Activated CD4-positive, alpha-beta T cell treated with anti-CD3 and anti-CD28 coated beads for 1 hour (primary cell): ENCODE results near the gene ADIG.
"Not testable (repeated sequence)": the region's sequence is repeated elsewhere in the genome, so short reads cannot be mapped to it uniquely, and the experiment has no call there.

Experiments
- DNase-seq: peaks from one replicate; pipeline ENCODE4 v3.0.0-alpha.2; 2020

The ADIG gene

GRCh38 chr20:38579219-38579910 is 1.6 kb upstream of the ADIG start:
- no peak for DNase-seq

GRCh38 chr20:38579921-38580320 is 1.1 kb upstream of the ADIG start:
- no peak for DNase-seq

- no peak for DNase-seq
Measured at GRCh38 chr20:38581830-38582358, 897 bp downstream of the ADIG start.

- no peak for DNase-seq
Measured at GRCh38 chr20:38583306-38583705, 2.3 kb downstream of the ADIG start.

GRCh38 chr20:38584099-38584763 is 3.2 kb downstream of the ADIG start:
- no peak for DNase-seq

GRCh38 chr20:38585404-38586180 is 4.6 kb downstream of the ADIG start:
- DNase-seq: no peak

- no peak for DNase-seq
Measured at GRCh38 chr20:38586181-38586525, 5.2 kb downstream of the ADIG start.

- no peak for DNase-seq
Measured at GRCh38 chr20:38588303-38588702, 7.3 kb downstream of the ADIG start.

- no peak for DNase-seq
Measured at GRCh38 chr20:38589351-38589750, 8.4 kb downstream of the ADIG start.

- no peak for DNase-seq
Measured at GRCh38 chr20:38589967-38590675, 9.1 kb downstream of the ADIG start.

GRCh38 chr20:38590676-38591473 is 9.9 kb downstream of the ADIG start:
- DNase-seq: no peak

- DNase-seq: no peak
Measured at GRCh38 chr20:38591474-38592410, 10.7 kb downstream of the ADIG start.

GRCh38 chr20:38592411-38592790 is 11.4 kb downstream of the ADIG start:
- DNase-seq: not testable (repeated sequence)

GRCh38 chr20:38594281-38594680 is 13.3 kb downstream of the ADIG start:
- DNase-seq: not testable (repeated sequence)

- DNase-seq: not testable (repeated sequence)
Measured at GRCh38 chr20:38595886-38596285, 14.9 kb downstream of the ADIG start.

- no peak for DNase-seq
Measured at GRCh38 chr20:38599410-38599882, 18.4 kb downstream of the ADIG start.

GRCh38 chr20:38600057-38600456 is 19.1 kb downstream of the ADIG start:
- DNase-seq: no peak

- no peak for DNase-seq
Measured at GRCh38 chr20:38601216-38602184, 20.5 kb downstream of the ADIG start, which contains the start of gene ARHGAP40. Gene ARHGAP40, plus strand, starts transcription at chr20:38601809.

- DNase-seq: no peak
Measured at GRCh38 chr20:38602185-38602581, 21.2 kb downstream of the ADIG start.

- DNase-seq: no peak
Measured at GRCh38 chr20:38603286-38603685, 22.3 kb downstream of the ADIG start.
